Prostate gland (tissue), 2 donors: ENCODE results near the gene CREBRF. TPM values are rescaled to one million over a fixed set of nuclear protein-coding genes. Genes with fewer than 3 reads are reported as not detected.
"Not testable (repeated sequence)": the region's sequence is repeated elsewhere in the genome, so short reads cannot be mapped to it uniquely, and the experiment has no call there.

ENCODE experiments used
- DNase-seq: peaks from one replicate; pipeline ENCODE4 v3.0.0-alpha.2; 2019; ENCODE audit warnings: low spot score
- H3K27ac ChIP-seq, 2 donors: fragments of 200-600 bp; sonication (generic); 2 replicates each; pipeline ENCODE4 v1.5.1; 2017 to 2019
- H3K27me3 ChIP-seq: fragments of 200-600 bp; sonication (generic); replicated peaks from 2 replicates; pipeline ENCODE4 v1.5.1; 2019; ENCODE audit not compliant: insufficient read depth
- H3K36me3 ChIP-seq, 2 donors: fragments of 200-600 bp; sonication (generic); 1 replicate in 1 of 2; 2 replicates in 1 of 2; pipeline versions ENCODE4 v1.5.1 to v1.8.1; 2017 to 2019
- H3K4me1 ChIP-seq: fragments of 200-600 bp; sonication (generic); replicated peaks from 2 replicates; pipeline ENCODE4 v1.5.1; 2019
- H3K4me3 ChIP-seq, 2 donors: fragments of 200-600 bp; sonication (generic); 2 replicates each; pipeline ENCODE4 v1.5.1; 2017 to 2019
- H3K9me3 ChIP-seq: fragments of 200-600 bp; sonication (generic); 2 replicates; pipeline ENCODE4 v1.5.1; 2017
- POLR2A ChIP-seq: fragments of 450-650 bp; IDR thresholded peaks from one replicate; pipeline ENCODE4 v1.6.1; 2016; ENCODE audit warnings: antibody characterized with exemption, mild to moderate bottlenecking
- POLR2AphosphoS5 ChIP-seq: sonication (generic); formaldehyde crosslinking; IDR thresholded peaks from one replicate; pipeline ENCODE4 v1.6.1; 2017; ENCODE audit warnings: antibody characterized with exemption
- WGBS: methylation state at CpG from one replicate; pipeline ENCODE4 v1.1.5; 2018; 5-methylcytosine and 5-hydroxymethylcytosine counted together
- intact Hi-C: fragments of 100-400 bp; cut with DNase I; formaldehyde crosslinking; loops from one replicate; pipeline ENCODE4 v1.14.2; 2022
- total RNA-seq, 2 donors: library from RNA; depleted of rRNA; stranded (reverse); fragments of >200 nt; gene quantifications; one replicate each; pipeline ENCODE4 v1.1.0, GENCODE V29; 2016
- TF ChIP-seq, protein P1 (sequence below), 4 experiments: fragments of 200-600 bp in 2 of 4; fragments of 450-650 bp in 2 of 4; sonication (generic) in 2 of 4; IDR thresholded peaks; 1 replicate in 3 of 4; 2 replicates in 1 of 4; pipeline ENCODE4 v1.5.1; 2016 to 2019; ENCODE audit warnings: antibody characterized with exemption in 4 of 4, mild to moderate bottlenecking in 2 of 4, moderate library complexity in 2 of 4

The CREBRF gene
- total RNA-seq, 2 donors from 2014 or later: 21.5 to 52.3 TPM

DNA sequence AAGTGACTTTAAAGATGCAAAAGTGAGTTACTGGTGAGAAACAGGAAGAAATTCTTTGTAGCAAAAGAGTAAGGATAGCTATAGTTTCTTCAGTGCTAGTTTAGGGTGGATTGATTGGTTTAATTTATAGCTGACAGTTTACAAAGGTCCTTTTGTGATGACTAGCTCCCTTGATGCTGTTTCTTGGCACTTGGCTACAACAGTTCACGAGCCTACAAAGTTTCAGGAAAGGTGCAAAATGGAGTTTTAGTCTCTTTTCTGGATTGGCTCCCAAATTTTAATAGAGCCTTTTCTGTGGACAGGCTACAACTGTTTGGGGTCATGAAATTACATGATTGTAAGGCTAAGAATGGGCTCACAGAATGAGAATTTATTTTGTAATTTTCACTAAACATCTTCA lies 47.3 kb downstream of the CREBRF start:
- TF ChIP-seq, protein P1, sequence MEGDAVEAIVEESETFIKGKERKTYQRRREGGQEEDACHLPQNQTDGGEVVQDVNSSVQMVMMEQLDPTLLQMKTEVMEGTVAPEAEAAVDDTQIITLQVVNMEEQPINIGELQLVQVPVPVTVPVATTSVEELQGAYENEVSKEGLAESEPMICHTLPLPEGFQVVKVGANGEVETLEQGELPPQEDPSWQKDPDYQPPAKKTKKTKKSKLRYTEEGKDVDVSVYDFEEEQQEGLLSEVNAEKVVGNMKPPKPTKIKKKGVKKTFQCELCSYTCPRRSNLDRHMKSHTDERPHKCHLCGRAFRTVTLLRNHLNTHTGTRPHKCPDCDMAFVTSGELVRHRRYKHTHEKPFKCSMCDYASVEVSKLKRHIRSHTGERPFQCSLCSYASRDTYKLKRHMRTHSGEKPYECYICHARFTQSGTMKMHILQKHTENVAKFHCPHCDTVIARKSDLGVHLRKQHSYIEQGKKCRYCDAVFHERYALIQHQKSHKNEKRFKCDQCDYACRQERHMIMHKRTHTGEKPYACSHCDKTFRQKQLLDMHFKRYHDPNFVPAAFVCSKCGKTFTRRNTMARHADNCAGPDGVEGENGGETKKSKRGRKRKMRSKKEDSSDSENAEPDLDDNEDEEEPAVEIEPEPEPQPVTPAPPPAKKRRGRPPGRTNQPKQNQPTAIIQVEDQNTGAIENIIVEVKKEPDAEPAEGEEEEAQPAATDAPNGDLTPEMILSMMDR (IDR thresholded peaks at IDR 0.05): no peak
- TF ChIP-seq POLR2A (no peak), POLR2AphosphoS5 (no peak)
- WGBS: 34% methylated on average over 1 of the region's 1 CpG

DNA sequence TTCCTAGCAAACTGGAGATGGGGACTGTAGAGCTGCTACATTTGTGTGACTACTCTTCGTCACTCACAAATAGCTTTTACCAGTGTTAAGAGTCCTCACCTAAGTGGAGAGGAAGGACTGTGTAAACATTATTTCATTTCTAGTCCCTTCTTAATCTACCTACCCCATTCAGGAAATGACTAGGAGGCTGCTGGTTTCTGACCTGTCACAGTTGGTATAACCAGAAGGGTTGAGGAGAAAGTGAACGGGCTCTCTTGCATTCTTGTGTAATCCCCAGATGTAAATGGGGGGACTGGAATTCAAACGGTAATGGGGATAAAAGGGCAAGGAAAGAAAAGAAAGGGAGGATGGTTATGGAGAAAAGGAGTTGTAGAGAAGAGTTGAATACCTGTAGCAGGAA lies 52.8 kb downstream of the CREBRF start:
- Histone ChIP-seq H3K27me3 (no peaks in the 10 kb centered on the region), H3K27ac (no peak overlapping the region), H3K4me1 (no peaks in the 10 kb centered on the region), H3K9me3 (no peaks in the 10 kb centered on the region), H3K36me3 (peaks cover 0 to 4% of the 10 kb centered on the region in 2 donors), H3K4me3 (no peak overlapping the region)
- intact Hi-C loops: no loop called here
- TF ChIP-seq POLR2AphosphoS5 (no peak), POLR2A (no peak)
- TF ChIP-seq, protein P1 (IDR thresholded peaks at IDR 0.05): no peak
- 62% methylated on average over 3 of the region's 3 CpGs for WGBS
- no peak for DNase-seq

More for the DNA sequence above, 47.3 kb downstream of the CREBRF start:
- Histone ChIP-seq H3K9me3 (no peaks in the 10 kb centered on the region), H3K27me3 (no peaks in the 10 kb centered on the region), H3K4me3 (no peak overlapping the region), H3K4me1 (no peaks in the 10 kb centered on the region), H3K36me3 (no peaks in the 10 kb centered on the region), H3K27ac (no peak overlapping the region)
- intact Hi-C loops: no loop called here
- DNase-seq: no peak

DNA sequence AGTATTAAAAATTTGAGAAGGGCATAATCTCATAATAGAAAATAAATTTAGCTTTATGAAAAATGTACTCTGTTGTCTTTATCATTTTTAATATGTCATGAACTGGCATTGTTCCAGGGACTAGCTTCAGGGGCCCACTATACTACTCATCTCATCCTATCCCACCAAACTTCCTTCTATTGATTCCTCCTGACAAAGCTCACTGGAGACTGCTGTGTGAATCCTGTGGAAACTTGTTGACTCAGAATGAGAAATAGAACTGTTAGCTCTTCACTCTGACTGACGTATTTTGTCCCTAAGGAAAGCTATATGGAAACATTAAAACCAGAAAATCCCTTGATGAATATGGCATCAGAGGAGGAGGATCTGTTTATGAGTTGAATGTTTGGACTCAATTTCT lies 58.4 kb downstream of the CREBRF start:
- WGBS: 100% methylated on average over 1 of the region's 1 CpG
- no peak overlapping the region for H3K27ac ChIP-seq
- TF ChIP-seq POLR2AphosphoS5 (no peak), POLR2A (no peak)
- TF ChIP-seq, protein P1 (IDR thresholded peaks at IDR 0.05): no peak
- no peak for DNase-seq
- intact Hi-C loops: no loop called here
- no peaks in the 10 kb centered on the region for H3K9me3 ChIP-seq
- peaks cover 0 to 4% of the 10 kb centered on the region in 2 donors for H3K36me3 ChIP-seq
- no peak overlapping the region for H3K4me3 ChIP-seq
- no peaks in the 10 kb centered on the region for H3K27me3 ChIP-seq
- no peaks in the 10 kb centered on the region for H3K4me1 ChIP-seq

DNA sequence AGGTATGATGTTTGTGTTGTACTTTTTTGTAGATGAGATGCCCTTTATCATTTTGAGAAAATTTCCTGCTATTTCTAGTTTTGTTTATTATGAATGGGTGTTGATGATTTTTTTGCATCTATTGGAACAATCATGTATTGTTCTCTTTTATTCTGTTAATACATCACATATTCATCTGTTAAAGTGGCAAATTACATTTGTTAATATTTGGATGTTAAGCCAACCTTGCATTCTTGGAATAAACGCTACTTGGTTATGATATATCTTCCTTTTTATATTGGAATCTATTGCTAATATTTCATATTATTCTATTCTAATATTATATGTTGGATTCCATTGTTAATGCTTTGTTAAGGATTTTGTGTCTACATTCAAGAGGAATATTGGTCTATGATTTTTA lies 63.6 kb downstream of the CREBRF start:
- no peaks in the 10 kb centered on the region for H3K9me3 ChIP-seq
- intact Hi-C loops: no loop called here
- no peak overlapping the region for H3K4me3 ChIP-seq
- no peak overlapping the region for H3K27ac ChIP-seq
- no peaks in the 10 kb centered on the region for H3K4me1 ChIP-seq
- WGBS: 96% methylated on average over 1 of the region's 1 CpG
- H3K27me3 ChIP-seq: no peaks in the 10 kb centered on the region
- TF ChIP-seq POLR2AphosphoS5 (no peak), POLR2A (no peak)
- TF ChIP-seq, protein P1 (IDR thresholded peaks at IDR 0.05): no peak
- DNase-seq: no peak
- H3K36me3 ChIP-seq: no peaks in the 10 kb centered on the region

DNA sequence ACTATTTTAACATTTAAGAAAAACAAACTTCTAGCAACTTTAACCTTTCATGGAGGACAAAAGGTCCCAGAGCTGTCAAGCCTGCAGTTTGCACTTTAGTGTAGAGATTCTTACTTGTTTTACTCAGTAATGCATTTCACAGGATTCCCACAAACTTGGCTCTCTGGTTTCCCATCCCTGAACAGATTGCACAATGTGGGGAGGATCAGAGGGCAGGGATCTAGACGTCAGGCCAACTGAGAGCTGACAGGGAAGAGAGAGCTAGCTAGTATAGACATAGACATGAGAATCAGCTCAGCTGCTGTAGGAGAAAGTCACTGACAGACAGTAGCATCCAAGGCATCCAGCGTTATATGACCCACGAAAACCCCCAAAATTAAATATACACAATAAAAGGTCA lies 67.3 kb downstream of the CREBRF start:
- no peak for DNase-seq
- H3K36me3 ChIP-seq: no peaks in the 10 kb centered on the region
- no peak overlapping the region for H3K4me3 ChIP-seq
- no peak for TF ChIP-seq POLR2A
- TF ChIP-seq, protein P1 (IDR thresholded peaks at IDR 0.05): no peak
- TF ChIP-seq POLR2AphosphoS5: no peak
- no peaks in the 10 kb centered on the region for H3K27me3 ChIP-seq
- H3K27ac ChIP-seq: no peak overlapping the region
- 77% methylated on average over 3 of the region's 3 CpGs for WGBS
- no peaks in the 10 kb centered on the region for H3K4me1 ChIP-seq
- intact Hi-C loops: no loop called here
- no peaks in the 10 kb centered on the region for H3K9me3 ChIP-seq

DNA sequence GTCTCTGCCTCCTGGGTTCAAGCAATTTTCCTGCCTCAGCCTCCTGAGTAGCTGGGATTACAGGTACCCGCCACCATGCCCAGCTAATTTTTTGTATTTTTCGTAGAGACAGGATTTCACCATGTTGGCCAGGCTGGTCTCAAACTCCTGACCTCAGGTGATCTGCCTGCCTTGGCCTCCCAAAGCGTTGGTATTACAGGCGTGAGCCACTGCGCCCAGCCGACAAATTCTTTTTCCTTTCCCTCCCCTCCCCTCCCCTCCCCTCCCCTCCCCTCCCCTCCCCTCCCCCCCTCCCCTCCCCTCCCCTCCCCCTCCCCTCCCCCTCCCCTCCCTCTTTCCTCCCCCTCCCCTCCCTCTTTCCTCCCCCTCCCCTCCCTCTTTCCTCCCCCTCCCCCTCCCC lies 76.0 kb downstream of the CREBRF start:
- H3K27ac ChIP-seq, H3K4me1 ChIP-seq, H3K4me3 ChIP-seq, H3K27me3 ChIP-seq, H3K9me3 ChIP-seq, intact Hi-C loops, DNase-seq, H3K36me3 ChIP-seq: not testable (repeated sequence)
- WGBS: 95% methylated on average over 6 of the region's 6 CpGs
